IMR-90 (cell line): Measurements from ENCODE around the gene DGKD. TPM values are rescaled to one million over a fixed set of nuclear protein-coding genes. Genes with fewer than 3 reads are reported as not detected.

Experiments used
- ATAC-seq: fragments of 200-7000 bp; cut with Tn5 transposase; 2 replicates; pipeline ENCODE4 v1.9.1; 2020; ENCODE audit warnings: low read depth, mild to moderate bottlenecking, moderate library complexity
- BruUV-seq: library from RNA; stranded (reverse); fragments of 400-500 nt; replicated peaks from 2 replicates; lab custom pipeline; 2021; lab: Mats Ljungman, UMichigan
- CTCF ChIA-PET: fragments of 300-600 bp; formaldehyde crosslinking; extraction: SDS; loops from one replicate; lab custom pipeline; 2021; ENCODE audit warnings: antibody characterized with exemption; lab: Yijun Ruan, JAX
- POLR2A ChIA-PET: fragments of 300-600 bp; sonication (Branson Sonifier 250); formaldehyde crosslinking; loops from one replicate; lab custom pipeline; 2022; ENCODE audit warnings: antibody characterized with exemption; ENCODE audit not compliant: unreplicated experiment; lab: Charles Lee
- DNase-seq: peaks from one replicate; pipeline ENCODE4 v3.0.0; 2013
- H2AFZ ChIP-seq: replicated peaks from 2 replicates; pipeline ENCODE3; 2013; ENCODE audit warnings: low read length, mild to moderate bottlenecking; ENCODE audit not compliant: poor library complexity
- H2AK5ac ChIP-seq: 2 replicates; pipeline ENCODE4 v1.6.1; 2013; ENCODE audit warnings: low read depth, low read length, inconsistent platforms
- H2AK9ac ChIP-seq: replicated peaks from 2 replicates; pipeline ENCODE3; 2013; ENCODE audit warnings: mild to moderate bottlenecking, low read depth, low read length, moderate library complexity; ENCODE audit not compliant: poor library complexity
- H2BK120ac ChIP-seq: 2 replicates; pipeline ENCODE4 v1.6.1; 2013; ENCODE audit warnings: low read depth, low read length, inconsistent platforms
- H2BK15ac ChIP-seq: 3 replicates; pipeline ENCODE4 v1.6.1; 2013; ENCODE audit warnings: low read depth, low read length, inconsistent platforms
- H2BK20ac ChIP-seq: 2 replicates; pipeline ENCODE4 v1.6.1; 2013; ENCODE audit warnings: low read depth, mild to moderate bottlenecking, inconsistent platforms, low read length, moderate library complexity
- H2BK5ac ChIP-seq: 2 replicates; pipeline ENCODE4 v1.6.1; 2013; ENCODE audit warnings: mild to moderate bottlenecking, low read depth, low read length, inconsistent platforms; ENCODE audit not compliant: poor library complexity, severe bottlenecking
- H3K14ac ChIP-seq: replicated peaks from 2 replicates; pipeline ENCODE4 v1.6.1; 2013; ENCODE audit warnings: low read depth, low read length, inconsistent platforms
- H3K18ac ChIP-seq: 2 replicates; pipeline ENCODE4 v1.6.1; 2013; ENCODE audit warnings: low read depth, low read length, control low read depth
- H3K23ac ChIP-seq: 2 replicates; pipeline ENCODE4 v1.6.1; 2013; ENCODE audit warnings: low read depth, low read length, inconsistent platforms
- H3K27ac ChIP-seq: 2 replicates; pipeline ENCODE4 v1.5.1; 2013; ENCODE audit warnings: mild to moderate bottlenecking, control low read depth, low read length; ENCODE audit not compliant: insufficient read depth
- H3K27me3 ChIP-seq: 2 replicates; pipeline ENCODE4 v1.6.1; 2013; ENCODE audit warnings: low read length; ENCODE audit not compliant: control insufficient read depth, insufficient read depth
- H3K36me3 ChIP-seq: 2 replicates; pipeline ENCODE4 v1.6.1; 2013; ENCODE audit warnings: low read length, mixed read lengths; ENCODE audit not compliant: control insufficient read depth, insufficient read depth
- H3K4ac ChIP-seq: 2 replicates; pipeline ENCODE4 v1.6.1; 2013; ENCODE audit warnings: low read depth, low read length, inconsistent platforms
- H3K4me1 ChIP-seq: 2 replicates; pipeline ENCODE4 v1.6.1; 2013; ENCODE audit warnings: low read length, mixed read lengths; ENCODE audit not compliant: control insufficient read depth, insufficient read depth
- H3K4me2 ChIP-seq: 2 replicates; pipeline ENCODE4 v1.6.1; 2013; ENCODE audit warnings: low read depth, mild to moderate bottlenecking, control low read depth, low read length, moderate library complexity
- H3K4me3 ChIP-seq: 2 replicates; pipeline ENCODE4 v1.5.1; 2013; ENCODE audit warnings: low read depth, mild to moderate bottlenecking, control low read depth, low read length, moderate library complexity; ENCODE audit not compliant: insufficient read depth
- H3K56ac ChIP-seq: 2 replicates; pipeline ENCODE4 v1.6.1; 2013; ENCODE audit warnings: low read length, inconsistent platforms; ENCODE audit not compliant: insufficient read depth; ENCODE audit errors: extremely low read depth
- H3K79me1 ChIP-seq, 2 experiments: 2 replicates each; pipeline ENCODE4 v1.6.1; 2013; ENCODE audit warnings: low read length in 2 of 2, inconsistent platforms in 1 of 2, low read depth in 1 of 2
- H3K9ac ChIP-seq: 2 replicates; pipeline ENCODE4 v1.6.1; 2013; ENCODE audit warnings: low read depth, low read length, control low read depth
- H3K9me1 ChIP-seq: 2 replicates; pipeline ENCODE4 v1.6.1; 2013; ENCODE audit warnings: low read length, inconsistent platforms; ENCODE audit not compliant: insufficient read depth
- H3K9me3 ChIP-seq: 2 replicates; pipeline ENCODE4 v1.6.1; 2013; ENCODE audit warnings: low read length; ENCODE audit not compliant: control insufficient read depth, insufficient read depth
- H4K20me1 ChIP-seq: 2 replicates; pipeline ENCODE4 v1.6.1; 2013; ENCODE audit warnings: low read length, inconsistent platforms; ENCODE audit not compliant: insufficient read depth
- H4K5ac ChIP-seq: 2 replicates; pipeline ENCODE4 v1.6.1; 2013; ENCODE audit warnings: mild to moderate bottlenecking, low read depth, low read length, control low read depth
- H4K8ac ChIP-seq, 2 experiments: 2 replicates each; pipeline ENCODE4 v1.6.1; 2013; ENCODE audit warnings: low read depth in 2 of 2, low read length in 2 of 2, control low read depth in 1 of 2, inconsistent platforms in 1 of 2
- H4K91ac ChIP-seq: 2 replicates; pipeline ENCODE4 v1.6.1; 2013; ENCODE audit warnings: low read depth, low read length, inconsistent platforms; ENCODE audit not compliant: insufficient read depth
- BHLHE40 ChIP-seq: fragments of 150-350 bp; IDR thresholded peaks from 2 replicates; pipeline ENCODE4 v1.6.1; 2016; ENCODE audit warnings: mild to moderate bottlenecking, low read depth, low read length
- CEBPB ChIP-seq: IDR thresholded peaks from 2 replicates; pipeline ENCODE4 v1.6.1; 2012; ENCODE audit warnings: low read depth, low read length, improper control_type of control experiment
- CHD1 ChIP-seq: IDR thresholded peaks from 2 replicates; pipeline ENCODE4 v1.6.1; 2012; ENCODE audit warnings: low read depth, low read length, improper control_type of control experiment
- CTCF ChIP-seq: conservative IDR thresholded peaks from 2 replicates; pipeline ENCODE4 v1.5.1; 2012; ENCODE audit warnings: mild to moderate bottlenecking, low read depth, low read length, improper control_type of control experiment
- FOS ChIP-seq: fragments of 150-350 bp; IDR thresholded peaks from 2 replicates; pipeline ENCODE4 v1.6.1; 2016; ENCODE audit warnings: low read depth, low read length
- NFE2L2 ChIP-seq: fragments of 150-350 bp; IDR thresholded peaks from 2 replicates; pipeline ENCODE4 v1.6.1; 2016; ENCODE audit warnings: low read depth, mild to moderate bottlenecking, low read length
- RAD21 ChIP-seq: IDR thresholded peaks from 2 replicates; pipeline ENCODE4 v1.6.1; 2012; ENCODE audit warnings: low read length, improper control_type of control experiment
- RCOR1 ChIP-seq: IDR thresholded peaks from 2 replicates; pipeline ENCODE4 v1.6.1; 2012; ENCODE audit warnings: mild to moderate bottlenecking, low read length, improper control_type of control experiment; ENCODE audit not compliant: insufficient replicate concordance
- RFX5 ChIP-seq: IDR thresholded peaks from 2 replicates; pipeline ENCODE4 v1.8.0; 2012; ENCODE audit warnings: low read depth, mild to moderate bottlenecking, low read length, moderate library complexity
- USF2 ChIP-seq: fragments of 150-350 bp; IDR thresholded peaks from 2 replicates; pipeline ENCODE4 v1.6.1; 2017; ENCODE audit warnings: mild to moderate bottlenecking, antibody characterized with exemption, low read length, low read depth
- WGBS, 2 experiments: methylation state at CpG; one replicate each; pipeline versions ENCODE4 v1.1.5 to v1.1.7; 2013; ENCODE audit warnings: missing lambda C conversion rate in 2 of 2; ENCODE audit not compliant: insufficient read length in 1 of 2; ENCODE audit errors: extremely low coverage in 2 of 2; 5-methylcytosine and 5-hydroxymethylcytosine counted together
- dilution Hi-C: fragments of 300-500 bp; cut with HindIII; formaldehyde crosslinking; loops from one replicate; pipeline ENCODE4 v1.14.3; 2018; ENCODE audit warnings: low sequenced_read_pairs; ENCODE audit not compliant: unreplicated experiment
- in situ Hi-C: fragments of 300-500 bp; cut with MboI; formaldehyde crosslinking; loops from 3 replicates; pipeline ENCODE4 v1.14.3; 2019; ENCODE audit warnings: low sequenced_read_pairs, inconsistent platforms, mixed read lengths
- intact Hi-C: fragments of 100-400 bp; cut with micrococcal nuclease; formaldehyde crosslinking; loops from 2 replicates; pipeline ENCODE4 v1.10.0; 2022
- polyA plus RNA-seq, 3 experiments: library from polyadenylated mRNA; depleted of rRNA; stranded (reverse); fragments of >200 nt; gene quantifications; 2 replicates each; pipeline ENCODE4 v1.2.3, GENCODE V29; 2012; ENCODE audit warnings: low replicate concordance in 1 of 3
- total RNA-seq: library from RNA; depleted of rRNA; stranded (reverse); fragments of >200 nt; gene quantifications from 2 replicates; pipeline ENCODE4 v1.2.3, GENCODE V29; 2012

The DGKD gene
- total and polyA plus RNA-seq, 2 of the 4 experiments (the other 2 are of a cell fraction), result 6.5 to 10.1 TPM

GRCh38 chr2:233470011-233470687, 115.9 kb downstream of the DGKD start:
- no peak overlapping the region for H2BK120ac ChIP-seq
- ATAC-seq, result no peak
- H4K20me1 ChIP-seq, result no peaks in the 10 kb centered on the region
- BruUV-seq, result no TSS peak
- H3K9me3 ChIP-seq, result no peaks in the 10 kb centered on the region
- H3K27me3 ChIP-seq, result no peaks in the 10 kb centered on the region
- no peak overlapping the region for H4K5ac ChIP-seq
- no peak overlapping the region for H2BK20ac ChIP-seq
- no peak overlapping the region for H2AK5ac ChIP-seq
- H3K9ac ChIP-seq, result no peak overlapping the region
- H3K56ac ChIP-seq, result no peak overlapping the region
- peaks cover 5% of the 10 kb centered on the region for H3K4me1 ChIP-seq
- H3K4ac ChIP-seq, result no peak overlapping the region
- no peak overlapping the region for H3K4me3 ChIP-seq
- no peak overlapping the region for H3K27ac ChIP-seq
- no peak overlapping the region for H2AFZ ChIP-seq
- no peak for TF ChIP-seq FOS
- no peak for TF ChIP-seq RAD21
- TF ChIP-seq CHD1, result no peak
- no peak for TF ChIP-seq RFX5
- TF ChIP-seq NFE2L2, result no peak
- TF ChIP-seq CTCF, result no peak
- TF ChIP-seq CEBPB, result no peak
- no peak for TF ChIP-seq USF2
- TF ChIP-seq BHLHE40, result no peak
- no peak for TF ChIP-seq RCOR1
- dilution Hi-C loops, result no loop called here
- ChIA-PET CTCF (no interaction called here), POLR2A (no interaction called here)
- H3K18ac ChIP-seq, result no peak overlapping the region
- H3K79me1 ChIP-seq, result no peaks in the 10 kb centered on the region; a peak in 1 of 4 replicates
- no peak overlapping the region for H3K14ac ChIP-seq
- H2BK15ac ChIP-seq, result no peak overlapping the region
- no peak overlapping the region for H4K8ac ChIP-seq
- peaks cover 30% of the 10 kb centered on the region for H3K36me3 ChIP-seq
- no peak overlapping the region for H2AK9ac ChIP-seq
- DNase-seq, result no peak
- peaks cover 2% of the 10 kb centered on the region; the same call in 1 of the 2 replicates for H3K9me1 ChIP-seq
- no peak overlapping the region for H2BK5ac ChIP-seq
- in situ Hi-C loops, result loop anchor here (25.0 kb wide), 1 partner anchor 367 kb away; no protein-coding TSS in a partner anchor
- intact Hi-C loops, result no loop called here
- H3K23ac ChIP-seq, result no peak overlapping the region
- H4K91ac ChIP-seq, result no peak overlapping the region
- WGBS, 2 experiments, result 60% methylated on average over 1 of the region's 20 CpGs; no CpG with 5 or more reads in 1 of the 2 experiments
- H3K4me2 ChIP-seq, result no peak overlapping the region
